ENCODE results near the gene WDR90.

The WDR90 gene

GRCh38 chr16:667780-668518, 18.8 kb downstream of the WDR90 start, which contains the start of gene RHOT2:
Gene RHOT2 (plus strand): TSS chr16:668132. CDS start chr16:668200, 68 bp downstream.
- Histone ChIP-seq H3K4me2 (ENCODE audit: low read length) (peak within 1 kb of the TSS; percentile 91), H3K27me3 (ENCODE audit: control insufficient read depth, insufficient read depth, low read length) (no peaks in the 10 kb centered on the region), H3K27ac (peak within 1 kb of the TSS; percentile 60), H3K36me3 (ENCODE audit: control insufficient read depth, insufficient read depth, low read length) (no peaks in the 10 kb centered on the region), H3K9me3 (ENCODE audit: control insufficient read depth, low read length) (no peaks in the 10 kb centered on the region), H3K79me2 (peaks cover 5% of the 10 kb centered on the region), H3K4me3 (ENCODE audit: low read depth, low read length) (peak within 1 kb of the TSS; percentile 88), H3K9ac (peak within 1 kb of the TSS; percentile 77), H2AFZ (peak within 1 kb of the TSS; percentile 93), H3K4me1 (peaks cover 10% of the 10 kb centered on the region)
- TF ChIP-seq CTCF (IDR thresholded peaks at IDR 0.05), result peak; percentile 98

GRCh38 chr16:668519-669171, 19.5 kb downstream of the WDR90 start:
- no peak for TF ChIP-seq CTCF (IDR thresholded peaks at IDR 0.05)
- peaks cover 10% of the 10 kb centered on the region for H3K4me1 ChIP-seq
- peak overlapping the region; percentile 88 for H3K4me3 ChIP-seq (ENCODE audit: low read depth, low read length)
- no peaks in the 10 kb centered on the region for H3K36me3 ChIP-seq (ENCODE audit: control insufficient read depth, insufficient read depth, low read length)
- no peaks in the 10 kb centered on the region for H3K27me3 ChIP-seq (ENCODE audit: control insufficient read depth, insufficient read depth, low read length)
- peaks cover 5% of the 10 kb centered on the region for H3K79me2 ChIP-seq
- H3K4me2 ChIP-seq (ENCODE audit: low read length), result peak overlapping the region; percentile 91
- H3K9ac ChIP-seq, result peak overlapping the region; percentile 77
- H3K9me3 ChIP-seq (ENCODE audit: control insufficient read depth, low read length), result no peaks in the 10 kb centered on the region
- H2AFZ ChIP-seq, result peak overlapping the region; percentile 93
- peak overlapping the region; percentile 60 for H3K27ac ChIP-seq

GRCh38 chr16:669666-670065, 20.5 kb downstream of the WDR90 start:
- no peak overlapping the region for H3K9ac ChIP-seq
- H3K9me3 ChIP-seq (ENCODE audit: control insufficient read depth, low read length), result no peaks in the 10 kb centered on the region
- no peak for TF ChIP-seq CTCF (IDR thresholded peaks at IDR 0.05)
- H3K4me1 ChIP-seq, result peaks cover 10% of the 10 kb centered on the region
- H3K4me2 ChIP-seq (ENCODE audit: low read length), result no peak overlapping the region
- H3K27ac ChIP-seq, result no peak overlapping the region
- H3K27me3 ChIP-seq (ENCODE audit: control insufficient read depth, insufficient read depth, low read length), result no peaks in the 10 kb centered on the region
- no peaks in the 10 kb centered on the region for H3K36me3 ChIP-seq (ENCODE audit: control insufficient read depth, insufficient read depth, low read length)
- H3K79me2 ChIP-seq, result peaks cover 5% of the 10 kb centered on the region
- no peak overlapping the region for H3K4me3 ChIP-seq (ENCODE audit: low read depth, low read length)
- no peak overlapping the region for H2AFZ ChIP-seq

GRCh38 chr16:670485-671352, 21.6 kb downstream of the WDR90 start:
- H3K4me2 ChIP-seq (ENCODE audit: low read length), result no peak overlapping the region
- H3K27ac ChIP-seq, result no peak overlapping the region
- no peak overlapping the region for H3K4me3 ChIP-seq (ENCODE audit: low read depth, low read length)
- H3K9me3 ChIP-seq (ENCODE audit: control insufficient read depth, low read length), result no peaks in the 10 kb centered on the region
- peaks cover 5% of the 10 kb centered on the region for H3K79me2 ChIP-seq
- no peak overlapping the region for H2AFZ ChIP-seq
- no peaks in the 10 kb centered on the region for H3K27me3 ChIP-seq (ENCODE audit: control insufficient read depth, insufficient read depth, low read length)
- no peaks in the 10 kb centered on the region for H3K36me3 ChIP-seq (ENCODE audit: control insufficient read depth, insufficient read depth, low read length)
- no peak overlapping the region for H3K9ac ChIP-seq
- H3K4me1 ChIP-seq, result peaks cover 10% of the 10 kb centered on the region
- no peak for TF ChIP-seq CTCF (IDR thresholded peaks at IDR 0.05)
